ENCODE results near the gene LPIN2. TPM values are rescaled to one million over a fixed set of nuclear protein-coding genes. Genes with fewer than 3 reads are reported as not detected.
"Not testable (repeated sequence)": the region's sequence is repeated elsewhere in the genome, so short reads cannot be mapped to it uniquely, and the experiment has no call there.

The LPIN2 gene
- polyA plus RNA-seq, 1 donor (not counting 4 experiments of a cell fraction or from before 2014, with no cell fraction given): 3.9 TPM

DNA sequence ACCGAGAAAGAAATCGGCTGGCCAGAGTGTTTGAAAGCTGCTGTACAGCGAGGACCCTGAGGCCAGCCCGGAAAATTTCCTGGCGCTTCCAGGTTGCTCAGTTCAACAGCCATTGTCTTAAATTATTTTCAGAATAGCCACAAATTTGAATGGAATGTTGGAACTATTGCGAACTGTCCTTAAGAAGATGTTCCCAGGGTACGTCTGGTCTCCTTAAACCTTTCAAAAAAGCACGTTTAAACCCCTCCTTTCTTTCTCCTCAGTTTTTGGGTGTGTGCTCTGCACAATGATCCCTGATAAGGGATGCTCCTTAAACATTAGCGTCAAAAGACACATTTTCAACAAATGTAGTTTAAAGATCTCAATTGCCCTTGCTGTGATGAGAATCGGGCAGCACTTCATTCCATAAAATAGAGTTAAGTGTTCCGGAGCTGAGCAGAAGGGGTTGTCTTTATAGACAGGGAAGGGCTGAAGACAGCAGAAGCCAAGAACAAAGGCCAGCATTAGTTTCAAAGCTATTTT lies 14.5 kb upstream of the LPIN2 start:
- H3K27ac ChIP-seq (ENCODE audit: control insufficient read depth, insufficient read depth, low read length): no peak overlapping the region
- no peaks in the 10 kb centered on the region for H3K9me3 ChIP-seq (ENCODE audit: control insufficient read depth, low read depth, low read length)
- dilution Hi-C loops (cut with MboI; ENCODE audit: extremely low pct_ligation_motif_present, low sequenced_read_pairs): no loop called here
- no peaks in the 10 kb centered on the region for H3K4me1 ChIP-seq (ENCODE audit: control insufficient read depth, extremely low read depth, insufficient read depth, low read length)
- no peak for DNase-seq (ENCODE audit: low read depth, low spot score)
- H3K9ac ChIP-seq (ENCODE audit: control insufficient read depth, extremely low read depth, insufficient read depth, low read length): no peak overlapping the region
- no peaks in the 10 kb centered on the region for H3K27me3 ChIP-seq (ENCODE audit: control insufficient read depth, extremely low read depth, insufficient read depth, low read length)
- H3K4me2 ChIP-seq (ENCODE audit: control insufficient read depth, extremely low read depth, insufficient read depth, low read depth, low read length): no peak overlapping the region
- H4K20me1 ChIP-seq (ENCODE audit: control insufficient read depth, extremely low read depth, insufficient read depth, low read length): no peaks in the 10 kb centered on the region
- no peaks in the 10 kb centered on the region for H3K9me1 ChIP-seq (ENCODE audit: control insufficient read depth, extremely low read depth, insufficient read depth, low read length)
- no peak for FAIRE-seq
- TF ChIP-seq, protein P1, sequence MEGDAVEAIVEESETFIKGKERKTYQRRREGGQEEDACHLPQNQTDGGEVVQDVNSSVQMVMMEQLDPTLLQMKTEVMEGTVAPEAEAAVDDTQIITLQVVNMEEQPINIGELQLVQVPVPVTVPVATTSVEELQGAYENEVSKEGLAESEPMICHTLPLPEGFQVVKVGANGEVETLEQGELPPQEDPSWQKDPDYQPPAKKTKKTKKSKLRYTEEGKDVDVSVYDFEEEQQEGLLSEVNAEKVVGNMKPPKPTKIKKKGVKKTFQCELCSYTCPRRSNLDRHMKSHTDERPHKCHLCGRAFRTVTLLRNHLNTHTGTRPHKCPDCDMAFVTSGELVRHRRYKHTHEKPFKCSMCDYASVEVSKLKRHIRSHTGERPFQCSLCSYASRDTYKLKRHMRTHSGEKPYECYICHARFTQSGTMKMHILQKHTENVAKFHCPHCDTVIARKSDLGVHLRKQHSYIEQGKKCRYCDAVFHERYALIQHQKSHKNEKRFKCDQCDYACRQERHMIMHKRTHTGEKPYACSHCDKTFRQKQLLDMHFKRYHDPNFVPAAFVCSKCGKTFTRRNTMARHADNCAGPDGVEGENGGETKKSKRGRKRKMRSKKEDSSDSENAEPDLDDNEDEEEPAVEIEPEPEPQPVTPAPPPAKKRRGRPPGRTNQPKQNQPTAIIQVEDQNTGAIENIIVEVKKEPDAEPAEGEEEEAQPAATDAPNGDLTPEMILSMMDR (optimal IDR thresholded peaks at IDR 0.05 in 1 of 3, IDR thresholded peaks at IDR 0.05 in 1 of 3, conservative IDR thresholded peaks at IDR 0.05 in 1 of 3; ENCODE audit: extremely low read depth in 1 of 3, insufficient read depth in 2 of 3, low read length in 3 of 3): no peak
- no peak for TF ChIP-seq EZH2 (IDR thresholded peaks at IDR 0.05; ENCODE audit: low read length)
- no peak overlapping the region for H2AFZ ChIP-seq (ENCODE audit: control insufficient read depth, low read length)
- no peaks in the 10 kb centered on the region for H3K79me2 ChIP-seq (ENCODE audit: control insufficient read depth, insufficient read depth, low read length)
- no peaks in the 10 kb centered on the region for H3K36me3 ChIP-seq (ENCODE audit: control insufficient read depth in 2 of 2, extremely low read depth in 1 of 2, insufficient read depth in 2 of 2, low read length in 2 of 2)
- H3K4me3 ChIP-seq (ENCODE audit: control insufficient read depth in 2 of 3, extremely low read depth in 1 of 3, insufficient read depth in 2 of 3, low read depth in 1 of 3, low read length in 3 of 3): no peak overlapping the region

DNA sequence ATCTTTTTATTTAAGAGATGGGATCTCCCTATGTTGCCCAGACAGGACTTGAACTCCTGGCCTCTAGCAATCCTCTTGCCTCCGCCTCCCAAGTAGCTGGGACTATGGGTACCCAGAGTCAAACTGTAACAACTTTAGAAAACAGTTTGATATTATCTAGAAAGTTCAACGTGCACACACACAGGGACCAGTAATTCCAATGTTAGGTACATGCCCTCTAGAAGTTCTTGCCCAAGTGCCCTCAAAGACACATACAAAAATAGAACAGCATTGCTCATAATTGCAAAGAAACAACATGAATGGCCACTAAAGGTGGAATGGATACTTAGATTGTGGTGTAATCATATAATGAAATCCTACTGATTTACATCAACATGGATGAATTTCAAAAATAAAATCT lies 12.6 kb upstream of the LPIN2 start:
- H3K4me3 ChIP-seq (ENCODE audit: control insufficient read depth in 2 of 3, extremely low read depth in 1 of 3, insufficient read depth in 2 of 3, low read depth in 1 of 3, low read length in 3 of 3): no peak overlapping the region
- dilution Hi-C loops (cut with MboI; ENCODE audit: extremely low pct_ligation_motif_present, low sequenced_read_pairs): no loop called here
- H2AFZ ChIP-seq (ENCODE audit: control insufficient read depth, low read length): no peak overlapping the region
- H3K4me1 ChIP-seq (ENCODE audit: control insufficient read depth, extremely low read depth, insufficient read depth, low read length): no peaks in the 10 kb centered on the region
- no peak overlapping the region for H3K9ac ChIP-seq (ENCODE audit: control insufficient read depth, extremely low read depth, insufficient read depth, low read length)
- no peaks in the 10 kb centered on the region for H3K36me3 ChIP-seq (ENCODE audit: control insufficient read depth in 2 of 2, extremely low read depth in 1 of 2, insufficient read depth in 2 of 2, low read length in 2 of 2)
- H3K27me3 ChIP-seq (ENCODE audit: control insufficient read depth, extremely low read depth, insufficient read depth, low read length): no peaks in the 10 kb centered on the region
- no peaks in the 10 kb centered on the region for H3K9me1 ChIP-seq (ENCODE audit: control insufficient read depth, extremely low read depth, insufficient read depth, low read length)
- DNase-seq (ENCODE audit: low read depth, low spot score) (no peak), FAIRE-seq (no peak)
- no peak overlapping the region for H3K27ac ChIP-seq (ENCODE audit: control insufficient read depth, insufficient read depth, low read length)
- TF ChIP-seq EZH2 (IDR thresholded peaks at IDR 0.05; ENCODE audit: low read length): no peak
- TF ChIP-seq, protein P1 (optimal IDR thresholded peaks at IDR 0.05 in 1 of 3, IDR thresholded peaks at IDR 0.05 in 1 of 3, conservative IDR thresholded peaks at IDR 0.05 in 1 of 3; ENCODE audit: extremely low read depth in 1 of 3, insufficient read depth in 2 of 3, low read length in 3 of 3): no peak
- H3K79me2 ChIP-seq (ENCODE audit: control insufficient read depth, insufficient read depth, low read length): no peaks in the 10 kb centered on the region
- H3K9me3 ChIP-seq (ENCODE audit: control insufficient read depth, low read depth, low read length): no peaks in the 10 kb centered on the region
- H3K4me2 ChIP-seq (ENCODE audit: control insufficient read depth, extremely low read depth, insufficient read depth, low read depth, low read length): no peak overlapping the region
- no peaks in the 10 kb centered on the region for H4K20me1 ChIP-seq (ENCODE audit: control insufficient read depth, extremely low read depth, insufficient read depth, low read length)

DNA sequence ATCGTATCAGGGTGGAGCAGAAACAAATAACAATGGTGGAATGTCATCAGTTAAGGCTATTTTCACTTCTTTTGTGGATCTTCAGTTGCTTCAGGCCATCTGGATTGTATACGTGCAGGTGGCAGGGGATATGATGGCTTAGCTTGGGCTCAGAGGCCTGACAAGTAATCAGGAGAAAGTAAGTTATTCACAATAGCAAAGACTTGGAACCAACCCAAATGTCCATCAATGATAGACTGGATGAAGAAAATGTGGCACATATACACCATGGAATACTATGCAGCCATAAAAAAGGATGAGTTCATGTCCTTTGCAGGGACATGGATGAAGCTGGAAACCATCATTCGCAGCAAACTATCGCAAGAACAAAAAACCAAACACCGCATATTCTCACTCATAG lies 10.7 kb upstream of the LPIN2 start:
- H4K20me1 ChIP-seq (ENCODE audit: control insufficient read depth, extremely low read depth, insufficient read depth, low read length); H3K4me3 ChIP-seq (ENCODE audit: control insufficient read depth in 2 of 3, extremely low read depth in 1 of 3, insufficient read depth in 2 of 3, low read depth in 1 of 3, low read length in 3 of 3); H3K9me1 ChIP-seq (ENCODE audit: control insufficient read depth, extremely low read depth, insufficient read depth, low read length); H3K27me3 ChIP-seq (ENCODE audit: control insufficient read depth, extremely low read depth, insufficient read depth, low read length); H3K9ac ChIP-seq (ENCODE audit: control insufficient read depth, extremely low read depth, insufficient read depth, low read length); H3K27ac ChIP-seq (ENCODE audit: control insufficient read depth, insufficient read depth, low read length); H2AFZ ChIP-seq (ENCODE audit: control insufficient read depth, low read length); FAIRE-seq; DNase-seq (ENCODE audit: low read depth, low spot score); H3K9me3 ChIP-seq (ENCODE audit: control insufficient read depth, low read depth, low read length); H3K36me3 ChIP-seq (ENCODE audit: control insufficient read depth in 2 of 2, extremely low read depth in 1 of 2, insufficient read depth in 2 of 2, low read length in 2 of 2); H3K4me2 ChIP-seq (ENCODE audit: control insufficient read depth, extremely low read depth, insufficient read depth, low read depth, low read length); H3K79me2 ChIP-seq (ENCODE audit: control insufficient read depth, insufficient read depth, low read length); H3K4me1 ChIP-seq (ENCODE audit: control insufficient read depth, extremely low read depth, insufficient read depth, low read length); dilution Hi-C loops (cut with MboI; ENCODE audit: extremely low pct_ligation_motif_present, low sequenced_read_pairs): not testable (repeated sequence)

Measured in keratinocyte (primary cell).